OCI-LY1 (cell line): ENCODE results near the gene TENM4.

Source experiments
- H2AFZ ChIP-seq: fragments of 200-600 bp; sonication (generic), shearing (Covaris generic); 2 replicates; pipeline ENCODE4 v1.6.0; 2014; ENCODE audit warnings: antibody characterized with exemption, mild to moderate bottlenecking, low read length
- H3F3A ChIP-seq: fragments of 200-600 bp; sonication (generic), shearing (Covaris generic); 2 replicates; pipeline ENCODE4 v1.6.0; 2014; ENCODE audit warnings: mild to moderate bottlenecking, antibody characterized with exemption, low read length, moderate library complexity; ENCODE audit not compliant: insufficient read depth
- H3K27ac ChIP-seq: fragments of 200-600 bp; sonication (generic); 2 replicates; pipeline ENCODE4 v1.5.1; 2014; ENCODE audit warnings: low read length, mixed run types, mild to moderate bottlenecking, low read depth; ENCODE audit not compliant: poor library complexity, severe bottlenecking
- H3K27me3 ChIP-seq: fragments of 200-600 bp; sonication (generic); 2 replicates; pipeline ENCODE4 v1.6.0; 2014; ENCODE audit warnings: antibody characterized with exemption, mild to moderate bottlenecking, low read length, moderate library complexity; ENCODE audit not compliant: insufficient read depth
- H3K36me3 ChIP-seq: fragments of 200-600 bp; sonication (generic); 2 replicates; pipeline ENCODE4 v1.6.1; 2014; ENCODE audit warnings: mild to moderate bottlenecking, antibody characterized with exemption, low read length, moderate library complexity, mixed read lengths; ENCODE audit not compliant: insufficient read depth
- H3K4me1 ChIP-seq: fragments of 200-600 bp; sonication (generic); 2 replicates; pipeline ENCODE4 v1.5.1; 2014; ENCODE audit warnings: mild to moderate bottlenecking, low read length, moderate library complexity; ENCODE audit not compliant: insufficient read depth, severe bottlenecking
- H3K4me2 ChIP-seq: fragments of 200-600 bp; sonication (generic), shearing (Covaris generic); 2 replicates; pipeline ENCODE4 v1.6.1; 2014; ENCODE audit warnings: low read length
- H3K4me3 ChIP-seq: fragments of 200-600 bp; sonication (generic); 2 replicates; pipeline ENCODE4 v1.5.1; 2014; ENCODE audit warnings: low read length, low read depth, mild to moderate bottlenecking, mixed read lengths; ENCODE audit not compliant: poor library complexity, severe bottlenecking
- H3K79me2 ChIP-seq: fragments of 200-600 bp; shearing (Covaris generic); 2 replicates; pipeline ENCODE4 v1.6.1; 2016; ENCODE audit warnings: mixed run types, low read length, mixed read lengths; ENCODE audit not compliant: insufficient read depth
- H3K9ac ChIP-seq: fragments of 200-600 bp; sonication (generic), shearing (Covaris generic); 2 replicates; pipeline ENCODE4 v1.6.1; 2014; ENCODE audit warnings: mild to moderate bottlenecking, low read length, mixed read lengths
- H3K9me2 ChIP-seq: fragments of 200-600 bp; sonication (generic), shearing (Covaris generic); 2 replicates; pipeline ENCODE4 v1.6.1; 2014; ENCODE audit warnings: low read depth, mild to moderate bottlenecking, low read length, mixed read lengths
- H3K9me3 ChIP-seq: fragments of 200-600 bp; shearing (Covaris generic); 2 replicates; pipeline ENCODE4 v1.6.1; 2014; ENCODE audit warnings: low read length, mixed read lengths
- H4K20me1 ChIP-seq: fragments of 200-600 bp; sonication (generic), shearing (Covaris generic); 2 replicates; pipeline ENCODE4 v1.6.0; 2016; ENCODE audit warnings: mild to moderate bottlenecking, low read length; ENCODE audit not compliant: insufficient read depth
- CTCF ChIP-seq: fragments of 200-600 bp; sonication (generic), shearing (Covaris generic); IDR thresholded peaks from 2 replicates; pipeline ENCODE4 v1.5.1; 2017; ENCODE audit warnings: mild to moderate bottlenecking, antibody characterized with exemption, low read length, moderate library complexity, mixed read lengths
- EZH2 ChIP-seq: fragments of 200-600 bp; sonication (generic), shearing (Covaris generic); IDR thresholded peaks from 2 replicates; pipeline ENCODE4 v1.8.0; 2017; ENCODE audit warnings: borderline replicate concordance, mixed run types, mild to moderate bottlenecking, antibody characterized with exemption, low read length, moderate library complexity, mixed read lengths

The TENM4 gene

GRCh38 chr11:78652843-78653239, 788.0 kb downstream of the TENM4 start:
- no peaks in the 10 kb centered on the region for H3K9me3 ChIP-seq

DNA sequence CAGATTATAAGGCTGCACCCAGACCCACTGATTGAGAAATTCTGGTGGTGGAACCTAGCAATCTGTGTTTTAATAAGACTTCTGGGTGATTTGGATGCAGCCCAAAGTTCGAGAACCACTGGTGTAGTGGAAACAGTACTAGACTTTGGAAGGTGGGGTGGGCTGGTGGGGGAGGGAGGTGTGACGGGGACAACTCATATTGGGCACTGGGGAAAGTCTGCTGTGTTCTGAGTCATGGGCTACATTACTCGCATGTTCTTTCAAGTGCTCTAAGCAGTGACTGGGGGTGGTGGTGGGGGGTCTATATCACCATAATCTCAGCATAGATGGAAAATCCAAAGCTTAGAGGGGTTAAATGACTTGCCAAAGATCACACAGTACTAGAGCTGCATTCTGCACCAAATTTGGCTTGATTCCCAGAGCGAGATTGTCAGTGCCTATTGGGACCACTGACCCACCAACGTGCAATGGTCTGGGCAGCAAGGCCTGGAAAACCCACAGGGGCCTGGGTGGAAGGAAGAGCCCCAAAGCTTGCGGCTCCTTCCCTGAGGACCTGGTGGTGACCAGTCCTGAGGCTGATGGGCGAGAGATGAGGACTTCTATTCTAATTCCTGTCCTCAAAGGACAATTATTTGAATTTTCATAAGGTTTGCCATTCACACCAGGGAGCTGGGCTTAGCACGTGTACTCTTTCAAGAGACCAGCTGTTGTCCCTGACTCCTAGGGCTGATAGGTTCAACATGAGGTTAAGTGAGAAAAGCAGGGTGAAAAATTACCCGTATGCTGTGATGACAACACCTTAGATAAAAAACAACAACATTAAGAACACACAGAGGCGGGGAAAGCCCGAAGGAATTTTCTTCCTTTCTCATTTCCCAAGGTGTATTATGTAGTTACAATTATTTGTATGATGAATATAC, 788.6 kb downstream of the TENM4 start:
- Histone ChIP-seq H3K4me1 (no peaks in the 10 kb centered on the region), H3K4me3 (no peak overlapping the region), H3K9me2 (no peaks in the 10 kb centered on the region), H3K27me3 (no peaks in the 10 kb centered on the region), H2AFZ (no peak overlapping the region), H3K79me2 (no peaks in the 10 kb centered on the region), H3F3A (no peaks in the 10 kb centered on the region), H3K36me3 (no peaks in the 10 kb centered on the region), H4K20me1 (no peaks in the 10 kb centered on the region), H3K9ac (no peak overlapping the region), H3K4me2 (no peak overlapping the region), H3K27ac (no peak overlapping the region), H3K9me3 (no peaks in the 10 kb centered on the region)
- TF ChIP-seq EZH2 (no peak), CTCF (no peak)

More at GRCh38 chr11:78652843-78653239, 788.0 kb downstream of the TENM4 start:
- no peaks in the 10 kb centered on the region for H3K36me3 ChIP-seq
- no peak overlapping the region for H2AFZ ChIP-seq
- TF ChIP-seq EZH2 (no peak), CTCF (no peak)
- H3K4me3 ChIP-seq = no peak overlapping the region
- H3K9me2 ChIP-seq = no peaks in the 10 kb centered on the region
- no peaks in the 10 kb centered on the region for H3K27me3 ChIP-seq
- H3F3A ChIP-seq = no peaks in the 10 kb centered on the region
- no peak overlapping the region for H3K27ac ChIP-seq
- H3K79me2 ChIP-seq = no peaks in the 10 kb centered on the region
- H3K9ac ChIP-seq = no peak overlapping the region
- no peaks in the 10 kb centered on the region for H3K4me1 ChIP-seq
- no peaks in the 10 kb centered on the region for H4K20me1 ChIP-seq
- H3K4me2 ChIP-seq = no peak overlapping the region

DNA sequence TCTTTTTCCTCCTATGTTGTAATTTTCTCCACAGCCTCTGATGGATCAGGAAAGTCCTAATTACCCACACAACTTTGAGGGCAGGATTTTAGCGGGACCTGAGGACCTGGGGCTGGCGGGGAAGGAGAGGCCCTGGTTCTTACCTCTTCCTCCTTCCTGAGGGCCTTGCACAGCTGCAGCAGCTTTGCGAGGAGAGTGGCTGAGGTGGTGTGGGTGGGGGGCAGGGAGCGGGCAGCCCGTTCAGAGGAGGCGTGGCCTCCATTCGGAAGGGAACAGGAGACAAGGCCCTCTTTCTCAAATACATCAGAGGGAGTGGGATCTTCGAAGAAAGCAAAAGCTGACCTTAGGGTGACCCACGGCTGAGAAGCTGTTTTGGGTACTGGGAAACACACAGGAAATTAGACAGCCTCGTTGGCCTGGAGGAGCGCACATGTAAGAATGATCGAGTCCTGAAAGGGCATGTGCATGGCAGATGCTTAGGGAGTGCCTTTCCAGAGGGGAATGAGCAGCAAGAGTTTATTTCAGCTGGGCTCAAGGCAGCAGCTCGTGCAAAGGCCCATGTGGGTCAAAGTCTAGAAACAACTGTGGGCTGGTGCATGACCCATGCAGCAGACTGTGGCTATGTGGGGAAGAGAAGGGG, 789.6 kb downstream of the TENM4 start:
- no peaks in the 10 kb centered on the region for H4K20me1 ChIP-seq
- no peaks in the 10 kb centered on the region for H3K9me3 ChIP-seq
- no peak overlapping the region for H3K4me3 ChIP-seq
- H3K27me3 ChIP-seq = no peaks in the 10 kb centered on the region; the same call in 1 of the 2 replicates
- H3K27ac ChIP-seq = no peak overlapping the region
- H3K4me2 ChIP-seq = no peak overlapping the region
- no peaks in the 10 kb centered on the region for H3K79me2 ChIP-seq
- no peaks in the 10 kb centered on the region for H3K4me1 ChIP-seq
- H3K9me2 ChIP-seq = no peaks in the 10 kb centered on the region
- H3K36me3 ChIP-seq = no peaks in the 10 kb centered on the region
- H3K9ac ChIP-seq = no peak overlapping the region
- no peak overlapping the region for H2AFZ ChIP-seq
- TF ChIP-seq CTCF = no peak
- TF ChIP-seq EZH2 = no peak
- H3F3A ChIP-seq = no peaks in the 10 kb centered on the region
